HG03139 (cell line): ENCODE measurements around the gene SPHK2.
"Not testable (repeated sequence)": the region's sequence is repeated elsewhere in the genome, so short reads cannot be mapped to it uniquely, and the experiment has no call there.

Experiments used
- ATAC-seq: cut with Tn5 transposase; IDR thresholded peaks from one replicate; pipeline ENCODE4 v1.9.1; 2021; ENCODE audit not compliant: unreplicated experiment

SPHK2 gene

GRCh38 chr19:48624067-48624594 lies 4.8 kb downstream of the SPHK2 start:
- peak; percentile 52 for ATAC-seq

GRCh38 chr19:48624791-48625723 lies 5.8 kb downstream of the SPHK2 start:
- no peak for ATAC-seq

- ATAC-seq = no peak
These were observed 6.6 kb downstream of the SPHK2 start for GRCh38 chr19:48625891-48626327.

- no peak for ATAC-seq
These were observed 8.0 kb downstream of the SPHK2 start for GRCh38 chr19:48627201-48627864.

GRCh38 chr19:48627865-48628314 lies 8.6 kb downstream of the SPHK2 start:
- no peak for ATAC-seq

- ATAC-seq = no peak
These were observed 9.4 kb downstream of the SPHK2 start for GRCh38 chr19:48628486-48629296.

GRCh38 chr19:48629297-48629598 lies 9.9 kb downstream of the SPHK2 start:
- no peak for ATAC-seq

GRCh38 chr19:48629599-48630295 lies 10.4 kb downstream of the SPHK2 start:
- ATAC-seq = no peak

GRCh38 chr19:48630296-48631063 lies 11.2 kb downstream of the SPHK2 start:
- ATAC-seq = no peak

- ATAC-seq = no peak
These were observed 11.9 kb downstream of the SPHK2 start for GRCh38 chr19:48631225-48631624.

- not testable (repeated sequence) for ATAC-seq
These were observed 13.0 kb downstream of the SPHK2 start for GRCh38 chr19:48632286-48632685.

- ATAC-seq = no peak
These were observed 13.4 kb downstream of the SPHK2 start for GRCh38 chr19:48632692-48633147.

GRCh38 chr19:48633148-48634035 lies 14.1 kb downstream of the SPHK2 start:
- ATAC-seq = no peak

- no peak for ATAC-seq
These were observed 14.7 kb downstream of the SPHK2 start for GRCh38 chr19:48634036-48634342.

- peak; percentile 39 for ATAC-seq
These were observed 15.3 kb downstream of the SPHK2 start for GRCh38 chr19:48634424-48635262.

GRCh38 chr19:48635263-48635965 lies 16.1 kb downstream of the SPHK2 start:
- ATAC-seq = no peak
